HG03025 (cell line): ENCODE results near the gene RXRA.

Experiments
- ATAC-seq: cut with Tn5 transposase; IDR thresholded peaks from one replicate; pipeline ENCODE4 v1.9.1; 2021; ENCODE audit warnings: mild to moderate bottlenecking, moderate library complexity; ENCODE audit not compliant: unreplicated experiment, low FRiP score

RXRA gene

DNA sequence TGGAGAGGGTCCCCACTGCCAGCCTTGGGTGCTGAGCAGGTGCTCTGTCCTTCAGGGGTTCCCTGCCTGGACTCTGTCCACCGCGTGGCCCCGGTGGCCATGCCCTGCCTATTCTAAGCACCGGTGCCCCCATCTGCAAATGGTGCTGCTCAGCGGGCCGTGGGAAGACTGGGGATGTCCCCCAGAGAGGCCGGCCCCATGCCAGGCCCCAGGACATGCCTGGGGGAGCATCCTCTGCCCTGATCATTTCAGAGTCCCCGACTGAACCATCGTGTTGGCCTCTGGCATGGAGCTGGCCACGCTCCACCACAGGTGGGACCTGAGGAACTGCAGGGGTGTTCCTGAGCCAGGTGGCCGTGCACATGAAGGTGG is 64.7 kb downstream of the RXRA start:
- ATAC-seq, result no peak

GRCh38 chr9:134391319-134392231 is 65.3 kb downstream of the RXRA start:
- no peak for ATAC-seq

- ATAC-seq, result no peak
Observed at GRCh38 chr9:134392900-134393299, 66.6 kb downstream of the RXRA start.

GRCh38 chr9:134393582-134394280 is 67.5 kb downstream of the RXRA start:
- ATAC-seq, result no peak

- ATAC-seq, result no peak
Observed at GRCh38 chr9:134395002-134395517, 68.8 kb downstream of the RXRA start.

- no peak for ATAC-seq
Observed at GRCh38 chr9:134395737-134396257, 69.5 kb downstream of the RXRA start.

DNA sequence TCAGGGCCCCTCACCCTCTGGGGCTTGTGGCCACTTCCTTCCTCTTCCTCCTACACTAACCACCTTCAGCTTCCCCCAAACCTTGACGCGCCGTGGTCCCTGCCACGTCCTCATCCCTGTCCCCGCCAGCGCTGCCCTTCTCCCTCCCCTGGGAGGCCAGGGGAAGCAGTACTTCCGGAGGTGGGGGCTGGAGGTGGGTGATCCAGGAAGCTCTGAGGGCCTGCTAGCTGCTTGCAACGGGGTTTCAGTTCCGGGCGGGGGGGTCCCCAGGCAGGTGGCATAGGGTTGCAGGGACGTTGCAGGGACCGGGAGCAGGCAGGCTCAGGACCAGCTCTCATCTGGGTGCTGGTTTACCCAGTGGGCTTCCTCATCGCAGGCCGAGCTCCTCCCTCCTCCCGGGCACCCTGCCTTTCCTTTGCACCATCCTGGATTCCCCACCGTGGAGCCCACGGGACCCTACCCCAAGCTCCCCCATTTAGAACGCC is 70.0 kb downstream of the RXRA start:
- ATAC-seq, result no peak

DNA sequence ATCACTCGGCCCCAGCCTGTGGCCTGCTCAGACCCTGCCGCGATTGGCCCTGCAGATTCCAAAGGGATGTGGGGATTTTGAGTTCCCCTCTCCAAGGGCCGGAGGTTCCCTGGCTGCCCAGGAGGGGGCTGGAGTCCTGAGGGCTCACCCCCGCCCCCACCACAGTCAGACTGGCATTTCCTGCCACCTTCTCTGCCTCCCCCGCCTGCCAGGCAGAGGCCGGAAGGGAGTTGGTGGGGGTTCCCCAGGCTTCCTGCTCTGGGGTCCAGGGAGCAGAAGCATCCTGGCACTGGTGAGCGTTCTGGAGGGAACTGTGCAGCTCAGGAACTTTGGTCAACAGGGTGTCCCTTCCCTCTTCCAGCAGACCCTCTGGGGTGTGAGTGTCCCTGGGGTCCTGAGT is 70.6 kb downstream of the RXRA start:
- no peak for ATAC-seq

GRCh38 chr9:134398756-134399155 is 72.5 kb downstream of the RXRA start:
- no peak for ATAC-seq

- no peak for ATAC-seq
Observed at GRCh38 chr9:134399435-134400056, 73.3 kb downstream of the RXRA start.

- ATAC-seq, result no peak
Observed at GRCh38 chr9:134400283-134400682, 74.0 kb downstream of the RXRA start.

DNA sequence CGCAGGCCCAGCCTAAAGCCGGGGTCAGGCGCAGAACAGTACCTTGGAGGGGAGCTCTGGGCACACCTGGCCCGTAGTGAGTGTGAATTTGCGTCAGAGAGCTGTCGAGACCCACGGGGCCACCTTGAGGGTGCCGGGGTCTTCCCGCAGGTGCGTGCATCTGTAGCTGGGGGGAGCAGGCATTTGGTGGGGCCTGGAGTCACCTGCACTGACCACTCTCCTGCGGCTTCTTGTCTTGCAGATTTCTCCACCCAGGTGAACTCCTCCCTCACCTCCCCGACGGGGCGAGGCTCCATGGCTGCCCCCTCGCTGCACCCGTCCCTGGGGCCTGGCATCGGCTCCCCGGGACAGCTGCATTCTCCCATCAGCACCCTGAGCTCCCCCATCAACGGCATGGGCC is 75.1 kb downstream of the RXRA start:
- no peak for ATAC-seq

DNA sequence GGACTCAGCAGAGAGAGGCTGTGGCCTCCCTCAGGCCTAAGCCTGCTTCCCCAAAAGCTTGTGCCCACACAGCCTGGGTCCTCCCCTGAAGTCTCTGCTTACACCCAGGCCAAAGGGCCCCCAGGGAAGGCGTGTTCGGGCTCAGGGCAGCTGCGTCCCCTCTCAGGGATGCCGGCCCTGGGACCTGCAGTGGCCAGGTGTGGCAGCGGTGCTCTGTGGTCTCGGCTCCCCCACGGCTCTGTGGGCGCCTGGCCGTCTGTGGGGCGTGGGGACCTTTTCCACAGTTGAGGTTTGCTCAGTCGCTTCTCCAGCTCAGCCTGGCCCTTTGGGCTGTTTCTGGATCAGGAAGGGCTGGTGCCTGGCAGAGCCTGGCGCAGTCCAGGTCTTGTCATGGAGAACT is 75.9 kb downstream of the RXRA start:
- no peak for ATAC-seq

- no peak for ATAC-seq
Observed at GRCh38 chr9:134403292-134403681, 77.0 kb downstream of the RXRA start.

DNA sequence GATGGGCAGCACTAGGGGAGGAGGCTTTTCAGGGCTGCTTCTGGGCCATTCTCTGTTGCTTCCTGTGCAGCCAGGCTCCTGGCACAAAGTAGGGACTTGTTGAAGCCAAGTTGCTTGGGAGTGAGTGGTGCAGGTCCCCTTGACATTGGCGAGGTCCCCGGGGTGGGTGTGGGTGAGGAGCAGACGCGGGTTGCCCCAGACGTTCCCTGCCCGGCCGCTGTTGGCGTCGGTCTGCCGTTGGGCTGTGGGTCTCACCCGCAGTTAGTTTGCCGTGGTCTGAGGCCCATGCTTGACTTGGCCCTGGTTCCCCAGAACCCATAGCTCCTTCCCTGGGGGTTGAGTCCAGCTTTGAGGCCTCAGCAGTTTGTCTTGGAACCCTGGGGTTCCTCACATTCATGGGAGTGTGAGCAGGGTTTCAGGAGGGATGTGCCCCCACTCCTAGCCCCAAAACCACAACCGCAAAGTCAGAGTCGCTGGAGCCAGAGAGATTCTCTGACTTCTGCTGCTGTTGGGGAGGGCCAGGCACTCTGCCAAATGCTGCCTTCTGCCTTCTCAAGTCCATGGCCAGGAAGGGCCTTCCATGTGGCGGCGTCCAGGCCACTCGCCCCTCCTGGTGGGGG is 77.5 kb downstream of the RXRA start:
- no peak for ATAC-seq

DNA sequence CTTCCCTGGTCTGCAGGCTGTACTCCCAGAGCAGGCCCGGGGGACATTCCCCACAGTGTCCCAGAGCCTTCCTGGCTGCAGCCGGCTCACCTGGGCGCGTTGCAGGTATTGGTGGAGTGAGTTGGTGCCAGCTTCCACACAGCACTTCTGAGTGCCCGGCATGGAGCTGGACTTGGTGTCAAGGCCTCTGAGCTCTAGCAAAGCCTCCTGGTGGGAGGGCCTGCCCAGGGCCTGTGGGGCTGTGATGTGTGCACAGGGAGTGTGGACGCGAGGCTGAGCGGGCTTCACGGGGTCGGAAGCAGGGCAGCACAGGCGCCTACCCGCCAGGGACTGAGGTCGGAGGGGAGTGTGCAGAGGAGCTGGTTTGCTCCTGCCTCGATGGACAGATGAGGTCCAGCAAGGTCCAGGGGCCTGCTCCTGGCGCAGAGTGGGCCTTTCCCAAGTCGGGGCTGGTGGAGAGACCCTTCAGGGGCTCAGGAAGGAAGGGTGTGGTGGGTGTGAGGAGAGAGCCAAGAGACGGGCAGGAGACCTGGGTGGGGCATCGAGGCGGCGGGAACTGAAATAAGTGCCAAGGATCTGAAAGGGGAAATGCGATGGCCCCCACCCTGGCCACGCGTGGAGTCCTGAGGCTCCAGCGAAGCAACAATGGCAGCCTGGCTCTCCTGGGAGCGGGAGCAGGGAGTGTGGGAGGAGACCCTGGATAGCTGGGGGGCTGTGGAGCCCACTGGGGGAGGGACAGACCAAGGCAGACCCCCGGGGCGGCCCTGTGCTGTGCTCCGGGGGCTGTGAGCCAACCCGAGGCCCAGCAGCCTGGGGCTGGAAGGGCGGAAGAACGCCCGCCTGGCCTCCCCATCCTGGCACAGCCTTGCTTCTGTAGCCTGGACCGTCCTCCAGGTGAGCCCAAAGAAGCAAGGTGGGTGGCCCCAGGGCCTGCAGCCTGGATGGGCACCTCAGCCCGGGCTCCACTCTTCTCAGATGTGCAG is 78.4 kb downstream of the RXRA start:
- ATAC-seq, result no peak

DNA sequence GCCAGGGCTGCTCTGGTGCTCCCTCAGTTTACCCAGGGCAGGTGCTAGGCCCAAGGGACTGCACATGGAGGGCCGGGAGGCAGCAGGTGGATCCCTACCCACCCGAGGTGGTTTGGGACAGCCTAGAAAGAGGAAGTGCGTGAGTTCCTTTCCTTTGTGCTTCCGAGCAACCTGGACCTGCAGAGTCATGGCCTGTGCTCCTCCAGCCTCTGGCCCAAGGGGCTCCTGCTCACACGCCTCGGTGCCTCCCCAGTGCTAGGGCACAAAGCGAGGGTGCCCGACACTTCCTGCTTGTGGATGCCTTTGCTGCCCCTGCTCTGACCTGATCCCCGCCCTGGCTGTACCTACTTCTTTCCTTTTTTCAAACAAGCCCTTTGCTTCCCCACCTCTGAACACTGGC is 79.3 kb downstream of the RXRA start:
- ATAC-seq, result no peak

GRCh38 chr9:134406366-134407120 is 80.3 kb downstream of the RXRA start:
- ATAC-seq, result no peak
